GM18861 (cell line): ENCODE measurements around the gene RAI14.
A peak's percentile ranks its signal among the peaks of the same experiment; 100 is the strongest.

Experiments
- ATAC-seq: cut with Tn5 transposase; IDR thresholded peaks from one replicate; pipeline ENCODE4 v1.9.1; 2021; ENCODE audit not compliant: unreplicated experiment

RAI14 gene

GRCh38 chr5:34844106-34844505, 188.0 kb downstream of the RAI14 start:
- ATAC-seq = no peak

GRCh38 chr5:34844999-34845398, 188.9 kb downstream of the RAI14 start:
- no peak for ATAC-seq

GRCh38 chr5:34847056-34847455, 190.9 kb downstream of the RAI14 start:
- no peak for ATAC-seq

- ATAC-seq = no peak
Measured at GRCh38 chr5:34847552-34847951, 191.4 kb downstream of the RAI14 start.

- ATAC-seq = no peak
Measured at GRCh38 chr5:34848230-34848629, 192.1 kb downstream of the RAI14 start.

GRCh38 chr5:34849253-34849652, 193.1 kb downstream of the RAI14 start:
- ATAC-seq = no peak

- ATAC-seq = peak; percentile 98
Measured at GRCh38 chr5:34854459-34855174, 198.5 kb downstream of the RAI14 start.

GRCh38 chr5:34857161-34857560, 201.0 kb downstream of the RAI14 start:
- ATAC-seq = no peak

- ATAC-seq = no peak
Measured at GRCh38 chr5:34857894-34858293, 201.8 kb downstream of the RAI14 start.

- no peak for ATAC-seq
Measured at GRCh38 chr5:34858790-34859189, 202.7 kb downstream of the RAI14 start.

- no peak for ATAC-seq
Measured at GRCh38 chr5:34859253-34859652, 203.1 kb downstream of the RAI14 start.

- ATAC-seq = no peak
Measured at GRCh38 chr5:34863946-34864345, 207.8 kb downstream of the RAI14 start.

- ATAC-seq = no peak
Measured at GRCh38 chr5:34865091-34865490, 209.0 kb downstream of the RAI14 start.

GRCh38 chr5:34866989-34867471, 210.9 kb downstream of the RAI14 start:
- no peak for ATAC-seq

GRCh38 chr5:34867660-34868059, 211.5 kb downstream of the RAI14 start:
- no peak for ATAC-seq

GRCh38 chr5:34868791-34869190, 212.7 kb downstream of the RAI14 start:
- no peak for ATAC-seq

GRCh38 chr5:34869256-34869655, 213.1 kb downstream of the RAI14 start:
- ATAC-seq = no peak

GRCh38 chr5:34870382-34870781, 214.3 kb downstream of the RAI14 start:
- ATAC-seq = no peak

GRCh38 chr5:34876275-34876674, 220.1 kb downstream of the RAI14 start:
- ATAC-seq = no peak

- no peak for ATAC-seq
Measured at GRCh38 chr5:34881246-34881645, 225.1 kb downstream of the RAI14 start.
